Esophagus muscularis mucosa (tissue), 4 donors: ENCODE measurements around the gene RERE. TPM values are rescaled to one million over a fixed set of nuclear protein-coding genes. Genes with fewer than 3 reads are reported as not detected.
A peak's percentile ranks its signal among the peaks of the same experiment; 100 is the strongest.

Experiments
- DNase-seq: peaks from one replicate; pipeline ENCODE4 v3.0.0-alpha.2; 2017; ENCODE audit errors: extremely low spot score
- H3K27ac ChIP-seq, 4 donors: fragments of 200-600 bp; sonication (generic); replicated peaks in 1 of 4; 1 replicate in 3 of 4; 2 replicates in 1 of 4; pipeline ENCODE4 v1.5.1; 2016 to 2019; ENCODE audit warnings: mild to moderate bottlenecking in 1 of 4
- H3K27me3 ChIP-seq, 4 donors: fragments of 200-600 bp; sonication (generic); one replicate each; pipeline versions ENCODE4 v1.5.1 to v1.6.0; 2016 to 2019
- H3K36me3 ChIP-seq, 4 donors: fragments of 200-600 bp; sonication (generic); one replicate each; pipeline ENCODE4 v1.5.1; 2016 to 2019
- H3K4me1 ChIP-seq, 4 donors: fragments of 200-600 bp; sonication (generic); one replicate each; pipeline ENCODE4 v1.5.1; 2016 to 2019
- H3K4me3 ChIP-seq, 4 donors: fragments of 200-600 bp; sonication (generic); 1 replicate in 2 of 4; 2 replicates in 2 of 4; pipeline ENCODE4 v1.5.1; 2016 to 2019; ENCODE audit warnings: mild to moderate bottlenecking in 4 of 4, moderate library complexity in 1 of 4
- H3K9me3 ChIP-seq, 4 donors: fragments of 200-600 bp; sonication (generic); 1 replicate in 3 of 4; 2 replicates in 1 of 4; pipeline ENCODE4 v1.5.1; 2016 to 2019
- CTCF ChIP-seq, 3 experiments: fragments of 200-600 bp in 2 of 3; fragments of 450-650 bp in 1 of 3; sonication (generic) in 2 of 3; IDR thresholded peaks; one replicate each; pipeline ENCODE4 v1.5.1; 2017 to 2019; ENCODE audit warnings: antibody characterized with exemption in 3 of 3, mild to moderate bottlenecking in 2 of 3, moderate library complexity in 1 of 3
- EP300 ChIP-seq: sonication (generic); formaldehyde crosslinking; IDR thresholded peaks from one replicate; pipeline ENCODE4 v1.6.1; 2017; ENCODE audit warnings: antibody characterized with exemption
- POLR2A ChIP-seq: fragments of 450-650 bp; IDR thresholded peaks from one replicate; pipeline ENCODE4 v1.6.1; 2017; ENCODE audit warnings: antibody characterized with exemption, moderate library complexity, mild to moderate bottlenecking, low read depth
- POLR2AphosphoS5 ChIP-seq, 2 donors: sonication (generic); formaldehyde crosslinking; IDR thresholded peaks; one replicate each; pipeline ENCODE4 v1.6.1; 2017; ENCODE audit warnings: antibody characterized with exemption in 2 of 2
- WGBS: methylation state at CpG from one replicate; pipeline ENCODE4 v1.1.5; 2018; 5-methylcytosine and 5-hydroxymethylcytosine counted together
- intact Hi-C: fragments of 100-400 bp; cut with DNase I; formaldehyde crosslinking; loops from one replicate; pipeline ENCODE4 v1.15.1; 2023
- total RNA-seq, 4 donors: library from RNA; depleted of rRNA; stranded (reverse); fragments of >200 nt; gene quantifications; one replicate each; pipeline versions ENCODE4 v1.1.0 to v1.2.1, GENCODE V29; 2016

RERE gene
- total RNA-seq, 4 donors from 2014 or later = 133 to 212 (median 168) TPM

GRCh38 chr1:8712413-8713231 lies 104.8 kb downstream of the RERE start:
- intact Hi-C loops = no loop called here
- no peaks in the 10 kb centered on the region for H3K27me3 ChIP-seq
- no peaks in the 10 kb centered on the region for H3K36me3 ChIP-seq
- 10% methylated on average over 5 of the region's 5 CpGs for WGBS
- H3K4me1 ChIP-seq = peaks cover 19 to 79% (median 50%) of the 10 kb centered on the region in 4 donors
- DNase-seq = no peak
- no peak for TF ChIP-seq EP300
- no peak for TF ChIP-seq CTCF (IDR thresholded peaks at IDR 0.05)
- no peak for TF ChIP-seq POLR2A
- TF ChIP-seq POLR2AphosphoS5 (IDR thresholded peaks at IDR 0.05) = peak; percentile 16 to 43
- H3K4me3 ChIP-seq = peak overlapping the region in 3 of 4 donors; percentile 17 to 27 (median 23)
- H3K27ac ChIP-seq = peak overlapping the region; percentile 64 to 78 (median 70)
- H3K9me3 ChIP-seq = no peaks in the 10 kb centered on the region

- Histone ChIP-seq H3K9me3 (no peaks in the 10 kb centered on the region), H3K4me3 (peak overlapping the region in 3 of 4 donors; percentile 17 to 27 (median 23)), H3K27ac (peak overlapping the region; percentile 64 to 78 (median 70)), H3K36me3 (no peaks in the 10 kb centered on the region), H3K4me1 (peaks cover 26 to 79% (median 51%) of the 10 kb centered on the region in 4 donors), H3K27me3 (no peaks in the 10 kb centered on the region)
- 35% methylated on average over 4 of the region's 4 CpGs for WGBS
- TF ChIP-seq POLR2A (no peak), EP300 (no peak), POLR2AphosphoS5 (IDR thresholded peaks at IDR 0.05) (no peak), CTCF (IDR thresholded peaks at IDR 0.05) (no peak)
- DNase-seq = no peak
- intact Hi-C loops = no loop called here
Observed at GRCh38 chr1:8711873-8712412, 105.5 kb downstream of the RERE start.

- peaks cover 26 to 78% (median 53%) of the 10 kb centered on the region in 4 donors for H3K4me1 ChIP-seq
Observed at GRCh38 chr1:8711151-8711550, 106.3 kb downstream of the RERE start.

GRCh38 chr1:8708259-8708658 lies 109.2 kb downstream of the RERE start:
- no peaks in the 10 kb centered on the region for H3K36me3 ChIP-seq
- no peak for DNase-seq
- 95% methylated on average over 6 of the region's 6 CpGs for WGBS
- H3K27ac ChIP-seq = peak overlapping the region in 1 of 4 donors; percentile 55
- intact Hi-C loops = no loop called here
- H3K27me3 ChIP-seq = no peaks in the 10 kb centered on the region
- TF ChIP-seq POLR2AphosphoS5 (IDR thresholded peaks at IDR 0.05) = no peak
- TF ChIP-seq POLR2A = no peak
- TF ChIP-seq CTCF (IDR thresholded peaks at IDR 0.05) = no peak
- TF ChIP-seq EP300 = no peak
- H3K9me3 ChIP-seq = no peaks in the 10 kb centered on the region
- H3K4me1 ChIP-seq = peaks cover 27 to 76% (median 60%) of the 10 kb centered on the region in 4 donors
- no peak overlapping the region for H3K4me3 ChIP-seq

More at GRCh38 chr1:8711151-8711550, 106.3 kb downstream of the RERE start:
- intact Hi-C loops = no loop called here
- Histone ChIP-seq H3K27ac (peak overlapping the region in 3 of 4 donors; percentile 24 to 78 (median 72)), H3K27me3 (no peaks in the 10 kb centered on the region), H3K9me3 (no peaks in the 10 kb centered on the region), H3K4me3 (no peak overlapping the region), H3K36me3 (no peaks in the 10 kb centered on the region)
- WGBS = 57% methylated on average over 5 of the region's 5 CpGs
- no peak for TF ChIP-seq EP300
- no peak for TF ChIP-seq POLR2AphosphoS5 (IDR thresholded peaks at IDR 0.05)
- no peak for TF ChIP-seq POLR2A
- no peak for TF ChIP-seq CTCF (IDR thresholded peaks at IDR 0.05)
- no peak for DNase-seq
